Femur (tissue), 1 donor: ENCODE data around the gene AKR7A3.
A peak's percentile ranks its signal among the peaks of the same experiment; 100 is the strongest.

Source experiments
- DNase-seq: peaks from one replicate; pipeline ENCODE4 v3.0.0-alpha.2; 2017

Gene AKR7A3

DNA sequence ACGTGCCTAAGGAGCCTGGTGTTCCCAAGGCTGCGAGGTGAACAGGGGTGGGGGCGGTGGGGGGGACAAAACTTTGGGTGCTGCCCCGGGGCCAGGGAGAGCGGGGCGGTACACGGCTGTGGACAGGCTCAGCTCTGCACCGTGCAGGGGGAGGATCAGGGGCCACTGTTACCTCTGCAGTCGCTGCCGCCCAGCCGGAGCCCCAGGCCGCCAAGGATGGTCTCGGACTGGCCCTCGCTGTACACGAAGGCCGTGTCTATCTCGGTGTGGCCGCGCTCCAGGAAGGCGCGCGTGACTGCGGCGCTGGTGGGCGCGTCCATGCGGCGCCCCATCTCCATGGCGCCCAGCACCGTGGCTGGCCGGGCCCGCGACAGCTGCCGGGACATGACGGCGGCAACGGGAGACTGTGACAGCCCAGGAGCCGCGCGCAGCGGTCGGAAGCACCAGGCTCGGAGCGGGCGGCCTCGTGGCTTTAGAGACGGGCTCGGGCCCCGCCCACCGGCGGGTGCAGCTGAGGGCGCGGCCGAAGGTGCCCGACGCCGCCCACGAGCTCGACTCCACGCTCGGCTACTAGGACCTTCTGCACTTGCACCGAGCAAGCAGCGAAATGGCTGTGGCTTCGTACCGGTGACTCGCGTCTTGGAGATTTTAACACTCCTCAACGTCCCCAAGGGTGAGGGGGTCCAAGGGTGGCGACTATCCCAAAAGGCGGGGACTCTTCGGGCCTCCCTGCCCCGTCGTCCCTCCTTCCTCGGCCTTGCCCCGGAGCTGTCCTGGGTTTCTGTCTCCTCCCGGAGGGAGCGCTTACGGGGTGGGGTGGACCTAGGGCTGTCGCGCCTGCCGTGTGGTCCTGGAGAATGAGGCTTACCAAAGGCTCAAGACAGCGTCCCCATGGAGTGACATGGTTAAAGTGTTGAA, at the start of gene AKR7A3:
Gene AKR7A3, minus strand, starts transcription at position 447 of the 918 bp plus-strand sequence. Its CDS starts 61 bp downstream, at position 386.
- DNase-seq, result peak; percentile 48

DNA sequence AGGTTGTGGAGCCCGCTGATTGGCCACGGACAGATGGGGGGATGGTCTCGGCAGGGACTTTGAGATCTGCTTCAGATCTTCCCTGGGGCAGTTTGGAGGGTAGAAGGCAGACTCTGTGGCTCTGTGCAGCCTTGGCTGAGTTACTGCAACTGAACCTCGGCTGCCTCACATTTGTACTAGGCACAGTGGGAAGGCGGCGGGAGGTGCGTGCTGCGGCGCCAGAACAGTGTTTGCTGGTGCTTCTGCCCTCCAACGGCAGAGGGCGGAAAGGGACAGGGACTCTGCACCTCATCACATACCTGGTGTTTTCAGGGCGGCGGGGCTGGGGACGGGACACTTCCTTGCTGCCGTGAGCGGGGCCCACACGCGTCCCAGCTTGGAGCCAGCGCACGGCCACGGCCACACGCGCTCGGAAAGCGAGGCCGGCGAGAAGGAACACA, 49.8 kb upstream of the AKR7A3 start:
- no peak for DNase-seq

DNA sequence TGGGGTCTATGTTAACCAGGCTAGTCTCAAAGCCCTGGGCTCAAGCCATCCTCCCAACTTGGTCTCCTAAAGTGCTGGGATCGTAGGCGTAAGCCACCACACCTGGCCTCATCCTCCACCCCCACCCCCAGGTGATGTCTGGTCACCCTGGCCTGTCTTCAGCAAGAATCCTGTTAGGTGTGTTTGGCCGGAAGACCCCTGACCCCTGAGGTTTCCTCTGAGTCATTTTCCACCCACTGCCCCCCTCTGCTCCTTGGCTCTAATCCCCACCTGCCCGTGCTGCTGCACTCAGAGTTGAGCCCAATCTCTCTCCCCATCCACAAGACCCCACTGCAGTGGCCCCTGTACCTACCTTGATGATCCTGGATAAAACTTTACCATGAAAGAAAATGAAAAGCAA, 48.7 kb upstream of the AKR7A3 start:
- no peak for DNase-seq

DNA sequence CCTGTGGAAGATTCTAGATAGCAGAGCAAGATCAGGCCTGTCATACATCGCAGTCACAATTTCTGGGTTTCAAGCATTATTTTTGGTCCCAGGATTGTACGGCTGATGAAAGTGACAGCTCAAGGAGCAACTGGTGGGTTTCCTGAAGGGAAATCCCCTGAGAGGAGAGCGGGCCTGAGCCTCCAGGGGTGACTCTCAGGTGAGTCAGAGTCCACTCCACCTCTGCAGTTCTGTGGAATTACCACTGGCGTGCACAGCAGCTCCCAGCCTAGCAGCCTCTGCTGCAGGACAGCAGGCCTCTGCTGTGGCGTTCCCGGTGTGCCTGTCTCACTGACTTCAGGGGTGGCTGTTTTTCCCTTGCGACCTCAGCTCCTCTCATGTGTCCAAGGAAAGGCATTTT, 48.0 kb upstream of the AKR7A3 start:
- no peak for DNase-seq

DNA sequence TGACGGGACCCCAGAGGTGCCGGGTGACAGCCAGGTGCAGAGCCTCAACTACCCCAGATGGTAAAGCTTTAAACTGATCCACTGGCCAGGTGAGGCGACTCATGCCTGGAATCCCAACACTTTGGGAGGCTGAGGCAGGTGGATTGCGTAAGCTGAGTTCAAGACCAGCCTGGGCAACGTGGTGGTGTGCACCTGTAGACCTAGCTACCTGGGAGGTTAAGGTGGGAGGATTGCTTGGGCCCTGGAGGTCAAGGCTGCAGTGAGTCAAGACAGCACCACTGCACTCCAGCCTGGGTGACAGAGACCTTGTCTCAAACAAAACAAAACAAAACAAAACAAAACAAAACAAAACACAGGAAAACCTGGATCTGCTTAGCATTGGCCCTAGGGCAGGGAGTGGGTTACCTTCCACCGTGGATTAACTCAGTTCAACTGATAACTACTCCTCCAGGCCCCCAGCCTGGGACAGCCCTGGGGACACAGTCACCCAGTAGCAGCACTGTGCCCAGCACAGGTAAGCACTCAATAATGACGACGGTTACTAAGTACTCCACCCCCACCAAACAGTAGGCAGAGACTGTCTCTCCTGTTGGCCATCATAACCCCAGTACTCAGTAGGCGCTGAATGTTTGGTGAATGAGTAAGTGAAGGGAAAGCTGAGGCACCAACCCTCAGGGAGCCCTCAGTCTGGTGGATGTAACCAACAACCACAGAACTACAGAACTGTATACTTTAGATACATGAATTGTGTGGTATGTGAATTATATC, 45.2 kb upstream of the AKR7A3 start:
- no peak for DNase-seq

DNA sequence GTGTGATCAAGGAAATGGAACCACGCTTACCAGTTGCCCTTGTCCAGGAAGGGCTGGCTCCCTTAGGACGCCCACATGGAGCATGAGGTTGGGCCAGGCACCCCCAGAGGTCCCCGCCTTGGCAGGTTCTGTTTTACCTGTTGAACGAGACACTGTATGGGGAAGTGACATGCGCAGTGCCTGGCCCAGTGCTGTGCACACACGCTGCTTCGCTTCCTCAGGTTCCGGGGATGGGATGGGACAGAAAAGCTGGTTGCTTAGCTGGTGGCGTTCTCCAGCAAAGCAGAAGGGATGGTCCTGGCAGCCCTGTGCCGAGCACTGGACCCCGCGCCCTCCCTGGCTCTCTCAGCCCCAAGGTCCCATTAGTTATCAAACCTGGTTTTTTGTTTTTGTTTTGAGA, 44.3 kb upstream of the AKR7A3 start:
- no peak for DNase-seq

DNA sequence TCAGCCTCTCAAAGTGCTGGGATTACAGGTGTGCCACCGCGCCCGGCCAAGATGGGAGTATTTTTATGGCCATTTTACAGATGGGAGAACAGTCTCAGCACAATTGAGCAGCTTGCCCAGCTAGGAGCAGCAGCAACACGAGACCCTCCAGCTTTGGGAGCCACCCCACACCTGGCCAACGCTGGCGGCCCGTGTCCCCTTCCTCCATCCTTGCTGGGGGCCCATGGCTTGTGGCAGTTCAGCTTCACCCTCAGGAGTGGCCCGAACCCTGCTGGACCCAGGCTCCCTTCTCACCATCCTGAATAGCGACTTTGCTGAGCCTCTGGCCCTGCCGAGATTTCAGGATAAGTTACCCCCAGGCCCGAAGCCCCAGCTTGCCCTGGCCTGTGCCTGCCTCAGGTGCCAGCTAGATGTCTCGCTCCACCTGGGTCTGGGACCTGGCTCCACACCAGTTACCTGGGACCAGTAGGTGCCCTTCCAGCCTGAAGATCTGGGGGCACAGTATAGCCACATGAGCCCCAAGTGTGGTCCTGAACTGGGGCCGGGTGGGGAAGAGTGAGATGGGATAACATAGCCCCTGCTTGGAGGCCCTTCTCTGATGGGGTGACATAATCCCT, 42.8 kb upstream of the AKR7A3 start:
- DNase-seq, result no peak

DNA sequence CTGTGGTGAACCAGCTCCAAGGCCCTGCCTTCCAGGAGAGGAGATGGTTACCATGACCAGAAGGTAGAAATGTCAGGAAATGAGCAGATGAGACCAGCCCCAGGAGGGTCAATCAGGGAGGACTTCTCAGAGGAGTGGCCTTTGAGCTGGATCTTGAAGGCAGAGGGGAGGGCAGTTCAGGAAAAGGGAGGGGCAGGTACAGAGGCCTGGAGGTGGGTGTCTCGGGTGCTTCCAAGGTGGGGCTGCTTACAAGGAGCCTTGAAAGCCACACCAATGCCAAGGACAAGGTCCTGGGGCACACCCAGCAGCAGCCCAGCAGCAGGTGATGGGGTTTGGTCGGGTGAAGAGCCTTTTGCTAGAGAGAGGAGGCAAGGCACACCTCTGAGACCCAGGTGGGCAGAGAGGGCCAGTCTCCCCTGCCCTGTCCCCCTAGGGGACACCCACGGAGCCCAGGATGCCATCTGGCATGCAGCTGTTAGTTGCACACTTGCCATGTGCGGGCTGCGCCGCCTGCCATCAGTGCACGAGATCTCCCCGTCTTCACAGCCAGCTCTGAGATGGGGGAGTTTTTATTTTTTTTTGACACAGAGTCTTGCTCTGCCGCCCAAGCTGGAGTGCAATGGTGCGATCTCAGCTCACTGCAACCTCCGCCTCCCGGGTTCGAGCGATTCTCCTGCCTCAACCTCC, 42.0 kb upstream of the AKR7A3 start:
- no peak for DNase-seq

DNA sequence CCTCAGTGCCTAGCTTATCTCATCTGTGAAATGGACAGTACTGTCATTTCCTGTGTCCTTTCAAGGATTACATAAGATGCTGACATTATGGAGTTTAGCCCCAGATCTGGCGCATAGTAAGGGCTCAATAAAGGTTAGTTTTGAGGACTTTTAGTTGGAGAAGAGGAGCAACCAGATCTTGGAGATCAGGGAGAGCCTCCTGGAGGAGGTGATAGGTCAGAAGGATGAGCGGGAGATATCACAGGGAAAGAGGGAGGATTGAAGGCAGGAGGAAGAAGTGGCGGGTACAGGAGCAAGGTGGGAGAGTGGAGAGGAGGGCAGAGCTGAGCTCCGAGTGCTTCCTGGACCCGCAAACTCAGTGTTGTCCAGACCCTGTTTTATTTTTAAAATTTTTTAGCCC, 41.0 kb upstream of the AKR7A3 start:
- no peak for DNase-seq

DNA sequence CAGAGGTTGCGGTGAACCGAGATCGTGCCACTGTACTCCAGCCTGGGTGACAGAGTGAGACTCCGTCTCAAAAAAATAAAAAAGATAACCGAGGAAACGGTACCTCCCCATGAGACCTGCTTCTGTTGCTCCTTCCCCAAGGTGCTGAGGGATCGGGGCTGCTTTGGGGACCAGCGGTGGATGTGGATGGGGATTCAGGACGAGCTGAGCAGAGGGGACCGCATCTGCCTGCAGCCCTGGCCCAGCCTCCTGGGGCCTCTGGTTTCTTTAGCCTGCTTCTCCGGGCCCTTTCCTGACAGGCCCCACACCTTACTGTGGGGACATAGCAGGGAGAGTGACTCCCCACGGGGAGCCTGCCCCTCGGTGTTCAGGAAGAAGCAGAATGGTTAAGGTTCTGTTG, 40.6 kb upstream of the AKR7A3 start:
- DNase-seq, result no peak

DNA sequence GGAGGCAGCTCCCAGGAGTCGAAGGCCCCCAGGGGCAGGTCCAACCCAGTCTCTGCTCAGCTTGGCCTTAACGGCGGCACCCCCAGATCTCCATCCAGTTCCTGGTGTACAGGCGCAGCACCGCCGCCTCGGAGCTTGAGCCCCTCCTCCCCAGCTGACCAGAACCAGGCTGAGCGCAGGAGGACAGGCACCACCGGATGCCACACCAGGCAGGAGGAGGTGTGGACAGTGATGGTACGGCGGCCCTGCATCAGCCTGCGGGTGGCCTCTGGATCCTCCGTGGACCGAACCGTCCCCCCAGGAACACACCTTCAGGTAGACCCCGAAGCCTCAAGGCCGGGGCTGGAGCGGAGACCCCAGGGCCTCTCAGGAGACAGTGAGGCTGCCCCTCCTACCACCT, 39.9 kb upstream of the AKR7A3 start:
- DNase-seq, result no peak

DNA sequence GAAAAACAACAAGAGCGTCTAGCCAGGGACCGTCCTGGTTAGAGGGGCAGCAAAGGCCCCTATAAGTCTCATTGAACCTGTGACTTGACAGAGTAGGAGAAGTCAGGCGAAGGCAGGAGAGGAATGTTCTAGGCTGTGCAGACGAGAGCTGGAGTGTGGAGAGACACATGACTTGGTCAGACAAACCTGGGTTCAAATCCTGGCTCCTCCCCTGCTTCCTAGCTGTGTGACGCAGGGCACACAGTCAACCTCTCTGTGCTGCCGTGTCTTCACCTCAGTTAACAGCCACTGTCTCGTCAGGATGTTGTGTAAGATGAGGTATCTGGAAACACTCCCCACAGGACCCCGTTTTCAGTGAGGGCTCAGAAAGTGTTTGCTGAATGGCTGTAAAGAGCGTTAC, 39.2 kb upstream of the AKR7A3 start:
- DNase-seq, result no peak

DNA sequence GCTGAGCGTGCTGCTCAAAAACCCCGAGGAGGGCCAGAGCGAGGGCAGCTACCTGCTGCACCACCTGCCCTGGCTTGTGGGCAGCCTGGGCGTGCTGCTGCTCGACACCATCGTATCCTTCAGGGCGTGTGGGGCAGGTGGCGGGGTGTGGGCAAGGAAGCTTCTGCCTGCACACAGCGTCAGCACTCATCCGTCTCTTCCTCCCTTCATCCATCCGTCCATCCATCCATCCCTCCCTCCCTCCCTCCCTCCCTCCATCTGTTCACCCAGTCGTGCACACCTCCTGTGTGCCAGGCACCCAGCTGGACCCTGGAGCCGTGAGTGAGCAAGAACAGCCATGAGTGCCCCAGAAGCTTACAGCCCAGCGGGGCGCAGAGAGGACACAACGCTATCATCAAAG, 38.7 kb upstream of the AKR7A3 start:
- DNase-seq, result no peak

DNA sequence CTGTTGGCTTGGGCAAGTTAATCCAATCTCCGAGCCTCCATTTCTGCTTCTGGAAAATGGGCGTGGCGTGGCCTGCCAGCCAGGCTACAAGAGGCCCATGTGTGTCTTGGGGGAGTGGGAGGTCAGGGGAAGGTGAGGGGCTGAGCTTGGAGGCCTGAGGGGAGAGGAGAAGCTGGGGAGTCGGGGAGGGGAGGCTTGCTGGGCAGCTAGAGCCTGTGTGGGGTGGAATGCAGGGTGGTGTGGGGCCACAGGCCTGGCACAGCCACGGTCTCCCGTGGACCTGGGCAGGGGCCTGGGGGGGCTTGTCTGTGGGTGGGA, 38.1 kb upstream of the AKR7A3 start:
- no peak for DNase-seq

DNA sequence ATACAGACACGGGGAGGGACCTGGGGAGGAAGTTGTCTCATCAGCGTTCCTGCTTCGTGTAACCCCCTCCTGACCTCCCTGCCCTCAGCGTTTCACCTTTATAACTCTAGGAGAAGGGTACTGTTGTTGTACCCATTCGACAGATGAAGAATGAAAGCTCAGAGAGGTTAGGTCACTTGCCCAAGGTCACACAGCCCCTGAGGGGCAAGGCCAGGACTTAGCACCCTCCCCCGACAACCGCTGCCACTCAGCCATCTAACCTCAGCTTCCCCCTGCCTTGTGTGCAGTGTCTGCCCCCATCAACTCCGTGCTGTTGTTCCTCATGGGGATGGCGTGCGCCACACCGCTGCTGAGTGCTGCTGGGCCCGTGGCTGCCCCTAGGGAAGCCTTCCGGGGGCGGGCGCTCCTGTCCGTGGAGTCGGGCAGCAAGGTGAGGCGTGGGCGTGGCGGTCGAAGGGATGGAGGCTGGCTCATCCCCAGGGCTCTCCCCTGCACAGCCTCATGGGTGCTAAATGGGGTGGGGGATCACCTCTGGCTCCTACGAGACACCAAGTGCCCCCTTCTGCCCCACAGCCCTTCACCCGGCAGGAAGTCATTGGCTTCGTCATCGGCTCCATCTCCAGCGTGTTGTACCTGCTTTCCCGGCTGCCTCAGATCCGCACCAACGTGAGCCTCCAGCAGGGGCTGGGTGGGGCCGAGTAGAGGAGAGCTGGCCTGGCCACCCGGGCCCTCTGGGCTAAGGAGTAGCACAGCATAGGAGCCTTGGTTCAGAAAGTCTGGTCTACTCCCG, 37.6 kb upstream of the AKR7A3 start:
- no peak for DNase-seq

DNA sequence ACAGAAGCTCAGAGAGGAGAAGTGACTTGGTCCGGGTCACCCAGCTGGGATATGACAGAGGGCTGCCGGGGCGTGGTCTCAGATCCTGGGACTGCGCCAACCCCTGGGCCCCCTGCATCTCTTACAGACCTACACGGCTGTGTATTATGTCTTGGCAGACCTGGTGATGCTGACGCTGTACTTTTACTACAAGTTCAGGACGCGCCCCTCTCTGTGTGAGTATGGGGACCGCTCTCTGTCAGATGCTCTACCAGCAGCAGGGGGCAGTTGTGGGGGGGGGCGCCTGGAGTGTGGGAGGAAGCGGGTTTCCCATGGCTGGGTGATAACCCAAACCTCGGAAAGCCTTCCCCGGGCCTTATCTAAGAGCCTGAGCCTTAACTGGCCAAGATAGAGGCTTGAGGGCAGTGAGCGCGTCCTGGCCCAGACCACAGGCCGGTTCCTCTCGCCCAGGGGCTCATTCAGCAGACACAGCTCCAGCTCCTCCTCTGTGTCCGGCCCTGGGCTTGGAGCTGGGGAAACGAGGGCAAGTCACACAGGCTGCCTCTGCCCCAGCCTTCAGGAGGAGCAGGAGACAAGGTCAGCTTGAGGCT, 36.9 kb upstream of the AKR7A3 start:
- no peak for DNase-seq

DNA sequence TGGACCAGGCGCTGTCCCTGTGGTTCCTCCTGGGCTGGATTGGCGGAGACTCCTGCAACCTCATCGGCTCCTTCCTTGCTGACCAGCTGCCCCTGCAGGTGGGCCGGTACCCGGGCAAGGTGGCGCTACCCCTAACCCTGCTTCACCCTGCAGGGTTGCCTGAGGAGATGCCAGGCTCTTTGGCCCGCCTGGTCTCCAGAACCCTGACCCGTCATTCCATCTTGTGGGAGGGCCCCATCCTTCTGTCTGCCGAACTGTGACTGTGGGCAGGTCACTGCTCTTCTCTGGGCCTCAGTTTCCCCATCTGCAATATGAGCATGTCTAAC, 36.1 kb upstream of the AKR7A3 start:
- no peak for DNase-seq

DNA sequence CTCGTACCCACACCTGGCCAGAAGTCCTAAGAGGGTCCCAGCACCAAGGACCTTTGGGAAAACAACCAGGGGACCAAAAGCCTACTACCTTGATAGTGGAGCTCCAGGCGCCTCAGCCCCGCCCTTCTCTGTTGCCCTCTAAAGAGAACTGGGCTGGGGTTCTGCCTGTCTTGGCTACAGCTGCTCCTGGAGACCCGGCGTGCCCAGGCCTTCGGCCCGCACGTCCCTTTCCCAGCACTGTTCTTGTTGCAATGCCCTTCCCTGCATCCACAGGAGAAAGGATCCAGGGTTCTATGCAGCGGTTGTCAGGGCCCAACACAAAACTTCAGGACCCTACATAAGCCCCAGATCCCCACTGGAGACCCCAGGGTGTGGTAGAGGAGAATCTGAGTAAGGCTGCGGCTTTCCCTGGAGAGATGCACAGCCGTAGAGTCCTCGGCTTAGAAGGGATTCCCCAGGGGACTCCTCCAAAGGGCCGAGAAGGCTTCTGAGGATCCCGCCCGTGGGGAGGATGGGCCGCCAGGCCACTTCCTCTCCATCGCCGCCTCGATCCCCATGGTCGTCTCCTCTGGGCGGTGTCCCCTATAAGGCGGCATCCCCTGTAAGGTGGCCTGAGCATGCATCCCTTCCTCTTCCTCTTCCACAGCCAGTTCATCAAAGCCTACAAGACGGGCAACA, 35.6 kb upstream of the AKR7A3 start:
- DNase-seq, result no peak

DNA sequence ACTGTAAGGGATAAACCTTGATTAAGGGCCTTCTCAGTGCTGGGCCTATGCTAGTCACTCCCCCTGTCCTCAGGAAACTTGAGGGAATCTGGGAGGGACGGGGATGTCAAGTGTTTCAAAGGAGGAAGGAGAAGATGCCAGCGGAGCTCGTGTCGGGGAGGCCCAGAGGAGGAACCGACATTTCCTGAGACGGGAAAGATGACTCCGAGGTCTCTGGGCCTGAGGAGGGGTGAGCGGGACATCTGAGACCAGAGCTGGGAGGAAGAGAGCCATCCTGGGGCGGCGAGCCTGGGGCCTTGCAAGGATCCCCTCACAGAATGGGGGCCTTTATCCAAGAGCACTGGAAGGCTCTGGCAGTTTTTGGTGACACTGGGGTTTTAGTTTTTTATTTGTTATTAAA, 33.9 kb upstream of the AKR7A3 start:
- DNase-seq, result peak; percentile 11

DNA sequence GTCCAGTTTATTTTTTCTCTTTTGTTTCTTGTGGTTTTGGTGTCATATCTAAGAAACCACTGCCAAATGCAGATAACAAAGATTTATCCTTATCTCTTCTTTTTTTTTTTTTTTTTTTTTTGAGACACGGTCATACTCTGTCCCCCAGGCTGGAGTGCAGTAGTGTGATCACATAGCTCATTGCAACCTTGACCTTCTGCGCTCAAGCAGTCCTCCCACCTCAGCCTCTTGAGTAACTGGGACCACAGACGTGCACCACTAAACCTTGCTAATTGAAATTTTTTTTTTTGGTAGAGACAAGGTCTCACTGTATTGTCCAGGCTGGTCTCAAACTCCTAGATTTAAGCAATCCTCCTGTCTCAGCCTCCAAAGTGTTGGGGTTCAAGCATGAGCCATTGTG, 32.5 kb upstream of the AKR7A3 start:
- no peak for DNase-seq

DNA sequence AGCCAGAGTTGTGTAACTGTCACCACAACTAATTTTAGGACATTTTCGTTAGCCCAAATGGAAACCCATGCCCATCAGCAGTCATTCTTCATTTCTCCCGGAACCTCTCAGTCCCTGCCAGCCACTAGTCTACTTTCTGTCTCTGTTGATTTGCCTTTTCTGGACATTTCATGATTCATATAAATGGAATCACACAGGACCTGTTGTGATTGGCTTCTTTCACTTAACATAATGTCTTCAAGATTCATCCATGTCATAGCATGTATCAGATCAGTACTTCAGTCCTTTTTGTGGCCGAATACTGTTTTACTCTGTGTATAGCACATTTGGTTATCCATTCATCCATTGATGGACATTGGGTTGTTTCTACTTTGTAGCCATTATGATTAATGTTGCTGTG, 30.6 kb upstream of the AKR7A3 start:
- DNase-seq, result no peak
